K562 (cell line): ENCODE data around the gene PTPN9. TPM values are rescaled to one million over a fixed set of nuclear protein-coding genes. Genes with fewer than 3 reads are reported as not detected.

Experiments used
- BRF1 ChIP-seq: IDR thresholded peaks from 3 replicates; pipeline ENCODE4 v1.6.1; 2011; ENCODE audit warnings: borderline replicate concordance, mild to moderate bottlenecking; ENCODE audit not compliant: insufficient read length; ENCODE audit errors: extremely low read depth
- CC2D1A ChIP-seq: fragments of 450-650 bp; IDR thresholded peaks from 2 replicates; pipeline ENCODE4 v1.6.1; 2017; ENCODE audit warnings: mild to moderate bottlenecking
- CHAMP1 ChIP-seq: fragments of 450-650 bp; IDR thresholded peaks from 2 replicates; pipeline ENCODE4 v1.6.1; 2016; ENCODE audit warnings: mild to moderate bottlenecking
- CREM ChIP-seq: IDR thresholded peaks from 2 replicates; pipeline ENCODE4 v1.6.1; 2014; ENCODE audit warnings: antibody characterized with exemption, low read depth
- DPF2 ChIP-seq: fragments of 450-650 bp; IDR thresholded peaks from 2 replicates; pipeline ENCODE4 v1.6.1; 2016
- EGR1 ChIP-seq: fragments of 450-650 bp; conservative IDR thresholded peaks from 2 replicates; pipeline ENCODE4 v1.6.1; 2017; ENCODE audit warnings: mild to moderate bottlenecking
- ESRRA ChIP-seq: fragments of 450-650 bp; IDR thresholded peaks from 2 replicates; pipeline ENCODE4 v1.6.1; 2014; ENCODE audit warnings: low read depth, mild to moderate bottlenecking, moderate library complexity, borderline replicate concordance
- HBP1 ChIP-seq: fragments of 450-650 bp; formaldehyde crosslinking; IDR thresholded peaks from 2 replicates; pipeline ENCODE4 v1.4.0; 2022; ENCODE audit warnings: missing genetic modification characterization
- KDM5B ChIP-seq: fragments of 200-600 bp; sonication (generic); IDR thresholded peaks from 2 replicates; pipeline ENCODE4 v1.6.1; 2012; ENCODE audit warnings: low read depth, mild to moderate bottlenecking, moderate library complexity, low read length, control low read depth, inconsistent platforms; ENCODE audit not compliant: insufficient replicate concordance
- PHF8 ChIP-seq: fragments of 200-600 bp; sonication (generic); IDR thresholded peaks from 2 replicates; pipeline ENCODE4 v1.6.1; 2012; ENCODE audit warnings: mixed run types, mild to moderate bottlenecking, inconsistent platforms, low read length, moderate library complexity, borderline replicate concordance
- RBM34 ChIP-seq: fragments of 200-400 bp; formaldehyde crosslinking; IDR thresholded peaks from 2 replicates; pipeline ENCODE4 v1.6.1; 2018; ENCODE audit warnings: low read length, borderline replicate concordance; ENCODE audit not compliant: insufficient read depth
- SMARCA4 ChIP-seq: fragments of 450-650 bp; IDR thresholded peaks from 2 replicates; pipeline ENCODE4 v1.6.1; 2016
- TAF1 ChIP-seq: IDR thresholded peaks from 2 replicates; pipeline ENCODE4 v1.6.1; 2011; ENCODE audit warnings: mild to moderate bottlenecking, low read length, moderate library complexity; ENCODE audit not compliant: insufficient read depth, control insufficient read depth, severe bottlenecking; ENCODE audit errors: extremely low read depth
- TBL1XR1 ChIP-seq, 2 experiments: IDR thresholded peaks; 2 replicates each; pipeline ENCODE4 v1.6.1; 2012; ENCODE audit warnings: improper control_type of control experiment in 2 of 2, low read length in 2 of 2, mild to moderate bottlenecking in 1 of 2
- TBP ChIP-seq: optimal IDR thresholded peaks from 2 replicates; pipeline ENCODE3; 2011; ENCODE audit warnings: low read depth, low read length, improper control_type of control experiment
- YY1 ChIP-seq, 3 experiments: IDR thresholded peaks; 2 replicates each; pipeline ENCODE4 v1.6.1; 2011; ENCODE audit warnings: low read length in 2 of 3, mild to moderate bottlenecking in 2 of 3, moderate library complexity in 2 of 3, borderline replicate concordance in 1 of 3, control low read depth in 1 of 3, low read depth in 1 of 3; ENCODE audit not compliant: insufficient read depth in 3 of 3, insufficient replicate concordance in 2 of 3, control insufficient read depth in 1 of 3, insufficient read length in 1 of 3; ENCODE audit errors: extremely low read depth in 1 of 3
- ZBTB49 ChIP-seq: sonication (generic); formaldehyde crosslinking; IDR thresholded peaks from 2 replicates; pipeline ENCODE4 v1.8.0; 2022; ENCODE audit warnings: missing genetic modification reagents, mild to moderate bottlenecking, borderline replicate concordance
- ZFP36 ChIP-seq: fragments of 150-350 bp; IDR thresholded peaks from 2 replicates; pipeline ENCODE4 v1.6.1; 2018; ENCODE audit warnings: low read length, low read depth; ENCODE audit not compliant: partially characterized antibody
- ZKSCAN3 ChIP-seq: fragments of 250-450 bp; sonication (Bioruptor Pico); IDR thresholded peaks from 2 replicates; pipeline ENCODE4 v1.4.0; 2020
- ZNF408 ChIP-seq: fragments of 250-450 bp; sonication (Bioruptor Pico); IDR thresholded peaks from 2 replicates; pipeline ENCODE4 v1.4.0; 2020; ENCODE audit warnings: low read depth, mild to moderate bottlenecking, moderate library complexity
- ZNF583 ChIP-seq: fragments of 250-450 bp; sonication (Bioruptor Pico); IDR thresholded peaks from 2 replicates; pipeline ENCODE4 v1.4.0; 2020
- ZNF589 ChIP-seq: fragments of 200-800 bp; sonication (Bioruptor generic); IDR thresholded peaks from 2 replicates; pipeline ENCODE4 v1.6.1; 2016; ENCODE audit warnings: low read depth, missing genetic modification characterization, missing compliant biosample characterization
- polyA plus RNA-seq, 8 experiments: library from polyadenylated mRNA; depleted of rRNA in 4 of 8; stranded (reverse) in 5 of 8; unstranded in 3 of 8; fragments of >200 nt; fragmentation: Nextera tagmentation in 2 of 8; fragmentation: Illumina TruSeq in 1 of 8; extraction: Ambion mirVana in 2 of 8; extraction: Trizol in 1 of 8; gene quantifications; 2 replicates each; pipeline versions ENCODE4 v1.2.1 to v1.2.3, GENCODE V29; 2011 to 2014; ENCODE audit warnings: inconsistent platforms in 1 of 8, missing spikeins in 1 of 8
- total RNA-seq, 7 experiments: library from RNA; depleted of rRNA in 6 of 7; stranded (reverse); fragments of >200 nt in 6 of 7; fragmentation: Illumina TruSeq in 2 of 7; extraction: Trizol in 2 of 7; gene quantifications; 2 replicates each; pipeline versions ENCODE4 v1.2.1 to v1.2.3, GENCODE V29; 2011 to 2021; ENCODE audit warnings: low replicate concordance in 1 of 7

PTPN9 gene
- total and polyA plus RNA-seq, 9 of the 15 experiments (the other 6 are each of a cell fraction or from before 2014, with no cell fraction given), result 5.0 to 24.0 (median 14.2) TPM

- TF ChIP-seq ZFP36, result no peak
- peak; percentile 50; the same call in 1 of the 2 replicates for TF ChIP-seq ZNF589 (CRISPR knock-in tag)
- TF ChIP-seq ZNF408, result no peak
- peak; percentile 51 for TF ChIP-seq KDM5B
- 0 out of 2 replicates have a peak, but pooled peaks have one; percentile 10 for TF ChIP-seq ESRRA
- TF ChIP-seq ZBTB49 (CRISPR knock-in tag), result 0 out of 2 replicates have a peak, but pooled peaks have one; percentile 41
- no peak for TF ChIP-seq ZKSCAN3 (CRISPR knock-in tag)
- peak; percentile 31 for TF ChIP-seq TBP
- no peak for TF ChIP-seq CC2D1A
- no peak for TF ChIP-seq HBP1
- TF ChIP-seq TAF1, result peak; percentile 28
- no peak for TF ChIP-seq ZNF583 (CRISPR knock-in tag)
- TF ChIP-seq YY1 (IDR thresholded peaks at IDR 0.05; ENCODE audit: borderline replicate concordance in 1 of 3, control insufficient read depth in 1 of 3, extremely low read depth in 1 of 3, insufficient read depth in 3 of 3, insufficient read length in 1 of 3, insufficient replicate concordance in 2 of 3, low read depth in 1 of 3, low read length in 2 of 3), result peak in 2 of 3 experiments; percentile 14 to 23
- peak; percentile 83; the same call in 1 of the 2 replicates for TF ChIP-seq EGR1
- TF ChIP-seq DPF2, result peak; percentile 31; the same call in 1 of the 2 replicates
- TF ChIP-seq CHAMP1, result no peak
- TF ChIP-seq CREM, result peak; percentile 1; the same call in 1 of the 2 replicates
- no peak for TF ChIP-seq TBL1XR1 (IDR thresholded peaks at IDR 0.05; ENCODE audit: low read length in 2 of 2)
- 0 out of 2 replicates have a peak, but pooled peaks have one; percentile 9 for TF ChIP-seq SMARCA4
- TF ChIP-seq BRF1, result no peak
- TF ChIP-seq PHF8, result peak; percentile 51
- TF ChIP-seq RBM34, result no peak
Measured at GRCh38 chr15:75455982-75456531, 123.1 kb downstream of the PTPN9 start (continued).
